ENCODE data around the gene JAK1.
"Not testable (repeated sequence)": the region's sequence is repeated elsewhere in the genome, so short reads cannot be mapped to it uniquely, and the experiment has no call there.

Gene JAK1

DNA sequence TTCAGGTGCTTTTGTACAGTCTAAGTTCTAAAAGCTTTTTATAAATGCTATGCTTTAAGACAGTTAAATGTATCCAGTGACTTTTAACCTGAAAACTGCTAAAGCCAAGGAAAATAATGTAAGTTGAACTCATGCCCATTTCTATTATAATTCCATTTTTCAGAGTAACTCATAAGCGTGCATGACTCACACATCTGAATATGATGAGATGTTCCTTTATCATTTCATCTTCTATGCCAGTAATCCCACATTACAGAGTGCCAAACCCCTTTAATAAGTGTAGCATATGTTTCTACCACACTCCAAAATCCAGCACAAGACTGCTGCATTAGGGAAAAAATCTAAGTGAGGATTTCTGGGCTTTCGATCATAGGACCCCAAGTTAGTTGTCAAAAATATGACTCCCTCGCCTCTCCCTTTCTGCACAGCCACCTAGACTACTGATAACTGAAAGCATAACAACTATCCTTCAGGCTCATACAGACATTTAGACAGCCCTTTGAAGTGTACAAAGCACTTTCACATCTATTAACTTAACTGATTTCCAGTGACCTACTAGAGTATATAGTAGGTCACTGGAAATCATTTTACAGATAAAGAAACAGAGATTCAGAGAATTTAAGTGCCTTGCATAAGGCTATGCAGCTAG is 45.3 kb downstream of the JAK1 start:
- no peak for DNase-seq (ENCODE audit: low spot score)

DNA sequence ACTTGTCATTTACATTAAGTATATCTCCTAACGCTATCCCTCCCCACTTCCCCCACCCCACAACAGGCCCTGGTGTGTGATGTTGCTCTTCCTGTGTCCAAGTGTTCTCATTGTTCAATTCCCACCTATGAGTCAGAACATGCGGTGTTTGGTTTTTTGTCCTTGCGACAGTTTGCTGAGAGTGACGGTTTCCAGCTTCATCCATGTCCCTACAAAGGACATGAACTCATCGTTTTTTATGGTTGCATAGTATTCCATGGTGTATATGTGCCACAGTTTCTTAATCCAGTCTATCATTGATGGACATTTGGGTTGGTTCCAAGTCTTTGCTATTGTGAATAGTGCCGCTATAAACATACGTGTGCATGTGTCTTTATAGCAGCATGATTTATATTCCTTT is 47.2 kb downstream of the JAK1 start:
- not testable (repeated sequence) for DNase-seq (ENCODE audit: low spot score)

DNA sequence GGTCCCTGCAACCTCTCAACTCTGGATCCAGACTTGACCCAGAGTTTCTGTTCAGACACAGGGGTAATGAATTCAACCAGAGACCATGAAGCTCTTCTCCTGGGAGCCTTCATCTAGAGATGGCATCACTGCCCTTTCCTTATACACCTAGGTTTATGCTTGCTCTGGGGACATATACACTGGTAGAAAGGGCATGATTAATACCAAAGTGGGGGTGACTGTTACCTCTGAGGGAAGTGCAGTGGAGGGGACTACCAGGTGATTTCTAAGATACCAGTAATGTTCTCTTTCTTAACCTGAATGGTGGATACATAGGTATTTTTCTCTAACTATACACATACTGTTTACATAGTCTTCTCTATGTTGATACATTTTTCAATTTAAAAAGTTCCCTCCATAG is 48.4 kb downstream of the JAK1 start:
- no peak for DNase-seq (ENCODE audit: low spot score)

DNA sequence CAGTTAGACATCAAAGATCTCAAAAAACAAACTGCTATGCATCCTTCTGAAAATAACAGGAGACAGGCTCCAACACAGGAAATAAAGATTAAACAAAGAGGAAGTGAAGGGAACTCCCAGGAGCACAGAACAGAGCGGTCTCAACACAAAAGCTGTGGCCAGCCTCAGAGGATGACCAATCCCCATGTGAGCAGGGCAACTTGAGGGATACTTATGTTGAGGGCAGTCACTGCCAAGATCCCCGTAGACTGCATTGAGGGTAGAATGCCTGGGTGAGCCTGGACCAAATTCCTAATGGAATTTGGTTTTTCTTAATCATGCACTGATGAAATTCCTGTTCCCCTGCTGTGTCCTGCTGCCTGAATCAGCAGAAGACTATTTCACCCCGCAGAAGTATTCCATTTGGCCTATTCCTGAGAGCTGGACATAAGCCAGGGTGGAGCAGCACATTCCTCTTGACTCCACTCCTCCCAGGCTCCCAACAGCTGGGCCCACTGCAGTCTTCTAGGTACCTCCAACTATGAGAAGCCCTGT is 49.0 kb downstream of the JAK1 start:
- peak; percentile 74 for DNase-seq (ENCODE audit: low spot score)

DNA sequence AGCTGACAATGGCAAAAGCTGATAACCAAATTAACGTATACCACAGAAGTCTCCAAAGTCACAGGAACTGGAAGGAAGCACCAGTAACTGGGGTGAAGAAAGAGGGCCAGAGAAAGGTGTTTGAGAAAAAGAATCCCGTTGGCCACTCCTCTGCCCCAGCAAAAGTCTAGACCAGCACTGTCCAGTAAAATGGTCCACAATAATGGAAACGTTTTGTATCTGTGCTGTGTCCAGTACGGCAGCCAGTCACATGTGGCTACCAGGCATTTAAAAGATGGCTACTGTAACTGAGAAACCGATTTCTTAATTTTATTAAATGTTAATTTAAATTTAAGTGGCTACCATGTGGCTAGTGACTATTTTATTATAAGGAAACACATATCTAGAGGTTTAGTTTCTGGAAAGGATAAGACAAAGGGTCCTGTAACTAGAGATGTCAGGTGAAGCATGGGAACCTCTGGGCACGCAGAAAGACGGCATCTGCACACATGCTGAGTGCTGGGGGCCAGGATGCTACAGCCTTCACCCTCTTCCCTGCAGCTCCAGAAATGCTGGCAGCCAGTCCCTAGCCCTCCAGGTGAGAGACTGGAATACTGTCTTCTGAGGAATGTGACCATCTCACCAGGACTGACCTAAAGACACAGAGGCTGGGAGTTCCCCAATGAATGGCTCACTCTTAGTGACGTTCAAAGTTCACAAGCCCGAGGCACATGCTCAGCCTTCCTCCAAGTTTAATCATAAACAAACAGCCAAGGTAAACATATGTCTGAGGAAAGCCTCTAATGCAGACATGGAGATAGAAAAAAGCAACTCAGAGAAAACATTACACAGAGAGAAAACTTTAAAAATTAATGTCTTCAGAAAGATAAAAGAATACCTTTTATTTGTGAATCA is 50.7 kb downstream of the JAK1 start:
- DNase-seq (ENCODE audit: low spot score) = peak; percentile 87

DNA sequence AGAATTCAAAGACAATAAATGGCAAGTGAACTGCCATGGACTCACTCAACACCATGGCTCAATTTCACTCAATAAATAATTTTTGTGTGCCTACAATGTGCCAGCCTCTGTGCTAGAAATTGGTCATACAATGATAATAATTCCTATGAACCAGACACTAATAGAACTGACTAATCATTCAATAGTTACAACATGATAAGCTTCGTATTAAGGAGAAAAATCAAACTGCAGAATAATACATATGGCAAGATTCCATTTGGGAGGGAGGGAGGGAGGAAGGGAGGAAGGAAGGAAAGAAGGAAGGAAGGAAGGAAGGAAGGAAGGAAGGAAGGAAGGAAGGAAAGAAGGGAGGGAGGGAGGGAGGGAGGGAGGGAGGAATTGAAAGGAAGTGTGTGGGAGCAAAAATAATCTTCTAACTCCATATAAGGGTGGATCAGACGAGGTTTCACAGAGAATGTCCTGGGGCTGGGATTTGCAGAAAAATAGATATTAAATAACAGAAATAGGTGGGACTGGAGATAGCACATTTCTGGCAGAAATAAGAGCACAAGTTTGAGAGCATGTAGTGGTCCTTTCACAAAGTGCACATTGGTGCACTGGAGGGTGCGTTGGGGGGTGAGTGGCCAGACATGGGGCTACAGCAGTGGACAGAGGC is 52.9 kb downstream of the JAK1 start:
- DNase-seq (ENCODE audit: low spot score) = no peak

DNA sequence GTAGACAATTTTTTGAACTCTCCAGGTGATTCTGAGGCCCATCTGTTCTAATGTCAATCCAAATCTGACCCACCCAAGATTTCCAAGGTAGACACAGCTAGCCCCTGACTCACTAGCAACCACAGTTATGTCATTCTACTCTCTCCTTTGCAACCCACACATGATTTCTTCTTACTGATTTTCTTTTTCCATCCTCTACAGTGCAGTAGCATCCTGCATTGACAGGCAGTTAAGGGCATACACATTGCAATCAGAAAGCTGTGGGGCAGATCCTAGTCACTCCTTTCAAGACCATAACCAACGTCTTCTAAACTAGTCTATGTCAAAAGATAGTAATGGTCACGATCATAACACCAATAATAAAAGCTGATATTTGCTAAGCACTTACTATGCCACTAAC is 54.2 kb downstream of the JAK1 start:
- no peak for DNase-seq (ENCODE audit: low spot score)

DNA sequence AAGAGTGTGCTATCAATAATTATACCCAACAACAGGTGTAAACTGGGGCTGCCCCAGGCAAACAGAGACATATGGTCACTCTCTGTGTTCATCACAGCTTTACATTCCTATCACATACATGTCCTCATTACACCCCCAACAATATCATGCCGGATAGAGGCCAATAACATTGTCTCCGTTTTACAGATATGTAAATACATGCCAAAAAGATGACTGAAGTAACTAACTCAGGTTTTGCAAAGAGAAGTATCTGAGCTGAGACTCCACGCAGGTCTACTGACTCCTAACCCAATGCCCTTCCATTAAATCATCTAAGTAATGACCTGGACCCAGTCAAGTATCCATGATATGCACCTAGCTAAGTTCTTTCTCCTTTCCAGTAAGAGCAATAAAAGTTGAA is 55.0 kb downstream of the JAK1 start:
- DNase-seq (ENCODE audit: low spot score) = no peak

DNA sequence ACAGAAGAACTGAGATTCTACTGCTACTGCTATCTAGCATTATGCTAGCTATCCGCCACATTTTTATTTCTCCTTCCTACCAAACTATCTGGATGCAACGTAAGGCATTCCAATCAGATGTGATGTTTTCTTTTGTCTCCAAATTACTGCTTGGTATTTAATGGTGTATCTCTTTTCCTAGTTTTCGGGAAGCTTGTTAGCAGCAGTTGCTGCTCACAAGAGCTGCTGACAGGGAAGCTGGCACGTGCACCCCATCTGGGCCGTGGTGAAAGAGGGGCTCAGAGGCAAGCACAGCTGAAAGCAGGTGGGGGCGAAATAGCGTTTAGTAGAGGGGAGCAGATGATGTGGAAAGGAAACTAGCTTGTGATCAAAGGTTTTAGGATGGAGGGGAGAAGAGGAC is 57.3 kb downstream of the JAK1 start:
- no peak for DNase-seq (ENCODE audit: low spot score)

DNA sequence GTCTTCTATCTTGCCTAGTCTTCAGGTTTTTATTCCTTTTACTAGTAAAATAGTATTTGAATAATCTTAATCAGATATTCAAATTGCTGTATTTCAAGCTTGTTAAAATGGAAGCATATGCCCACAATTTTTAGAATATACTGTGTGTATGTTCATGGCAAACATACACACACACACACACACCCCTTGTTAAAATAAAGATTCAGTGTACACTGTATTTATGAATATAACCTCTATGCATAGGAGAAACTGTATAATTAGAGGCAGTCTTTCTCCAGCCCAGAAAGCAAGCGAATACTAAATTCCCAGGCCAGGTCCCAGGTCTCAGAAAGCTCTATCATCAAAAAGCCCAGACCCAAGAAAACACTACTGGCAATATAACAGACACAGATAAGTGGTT is 57.8 kb downstream of the JAK1 start:
- no peak for DNase-seq (ENCODE audit: low spot score)

DNA sequence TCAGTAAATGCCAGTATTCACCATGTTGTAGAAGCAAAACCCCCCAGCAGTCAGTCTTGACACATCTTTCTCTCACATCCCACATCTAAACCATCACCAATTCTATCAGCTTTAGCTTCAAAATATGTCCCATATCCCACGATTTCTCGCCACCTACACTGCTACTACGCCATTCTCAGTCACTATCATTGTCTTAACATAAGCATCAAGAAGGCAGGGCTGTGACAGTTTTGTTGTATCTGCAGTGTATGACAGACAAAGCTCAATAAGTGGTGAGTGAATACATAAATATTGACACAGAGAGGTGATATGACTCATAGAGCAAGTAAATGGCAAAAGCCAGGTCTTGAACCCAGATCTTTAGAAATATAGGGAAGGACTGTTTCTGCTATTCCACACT is 59.9 kb downstream of the JAK1 start:
- DNase-seq (ENCODE audit: low spot score) = no peak

DNA sequence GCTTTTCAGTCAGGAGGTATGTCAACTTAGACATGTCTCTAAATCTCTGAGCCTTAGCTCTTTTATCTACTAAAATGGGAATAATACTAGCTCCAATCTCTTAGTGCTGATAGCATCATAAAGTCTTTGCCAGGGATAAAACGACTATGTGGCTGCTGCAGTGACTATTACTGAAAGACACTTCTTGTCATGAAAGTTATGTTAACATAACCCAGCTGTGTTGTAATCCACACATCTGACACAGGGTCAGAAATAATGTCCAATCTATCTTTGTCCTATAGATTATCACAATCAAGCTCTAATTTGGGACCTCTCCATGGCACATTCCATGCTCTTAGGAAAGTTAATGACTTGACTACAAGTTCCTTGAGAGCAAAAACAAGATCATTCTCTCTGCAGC is 62.8 kb downstream of the JAK1 start:
- DNase-seq (ENCODE audit: low spot score) = no peak

DNA sequence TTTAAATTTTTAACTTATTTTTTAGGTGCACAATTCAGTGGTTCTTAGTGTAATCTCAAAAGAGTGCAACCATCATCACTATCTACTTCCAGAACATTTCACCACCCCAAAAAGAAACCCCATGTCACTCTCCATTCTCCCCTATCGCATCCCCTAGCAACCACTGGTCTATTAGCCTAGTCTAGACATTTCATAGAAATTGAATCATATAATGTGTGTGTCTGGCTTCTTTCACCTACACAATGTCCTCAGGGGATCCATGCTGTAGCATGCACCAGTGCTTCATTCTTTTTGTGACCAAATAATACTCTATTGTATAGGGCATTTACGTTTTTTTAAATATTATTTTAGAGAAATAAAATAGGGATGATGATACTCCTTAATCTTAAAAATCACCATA is 64.7 kb downstream of the JAK1 start:
- DNase-seq (ENCODE audit: low spot score) = no peak

DNA sequence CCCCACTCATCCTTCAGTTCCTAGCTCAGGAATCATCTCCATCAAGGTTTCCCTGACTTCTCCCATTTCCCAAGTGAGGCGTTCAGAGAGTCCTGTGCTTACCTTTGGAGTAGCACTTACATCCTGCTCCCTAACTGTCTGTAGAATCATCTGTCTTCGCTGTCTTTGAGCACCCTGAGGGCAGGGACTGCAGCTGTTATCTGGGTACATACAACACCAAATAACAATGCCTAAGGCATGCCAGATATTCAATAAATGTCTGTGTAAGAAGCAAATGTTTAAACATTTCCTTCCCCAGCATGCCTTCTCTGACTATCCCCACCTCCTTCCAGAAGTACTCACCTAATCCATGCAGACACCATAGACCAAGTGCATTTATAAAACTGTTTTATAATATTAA is 65.4 kb downstream of the JAK1 start:
- no peak for DNase-seq (ENCODE audit: low spot score)

DNA sequence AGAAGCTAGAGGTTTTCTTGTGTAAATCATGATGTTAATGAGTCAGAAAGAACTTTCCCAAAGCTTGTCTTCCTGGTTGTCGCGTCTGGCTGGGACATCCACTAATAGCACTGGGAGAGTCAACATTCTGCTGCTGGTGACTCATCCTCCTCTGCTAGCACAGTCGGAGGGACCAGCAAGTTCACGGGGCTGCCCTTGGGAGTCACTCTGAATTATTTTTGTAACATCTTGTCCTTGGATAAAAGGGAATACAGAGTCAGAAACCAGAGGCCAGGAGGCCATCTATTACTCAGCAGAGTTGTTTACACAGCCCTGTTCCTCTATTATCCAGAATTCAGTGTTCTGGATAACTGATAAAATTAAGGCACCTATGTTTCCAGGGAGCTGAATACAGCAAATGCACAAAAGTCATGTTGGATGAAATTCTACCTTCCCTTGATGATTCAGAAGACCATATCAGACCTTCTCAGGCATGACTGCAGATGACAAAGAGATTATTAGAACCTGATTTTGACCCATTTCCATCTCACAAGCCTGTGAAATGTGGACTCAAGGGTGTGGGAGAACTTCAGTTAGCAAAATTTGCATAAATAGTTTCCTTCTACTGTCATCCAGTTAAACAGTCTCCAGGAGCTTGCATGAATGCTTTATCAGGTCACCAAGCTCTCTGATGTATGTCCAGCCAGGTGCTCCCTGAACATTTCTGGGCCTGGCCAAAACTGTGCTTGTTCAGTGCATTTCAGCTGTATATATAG is 68.1 kb downstream of the JAK1 start:
- peak; percentile 94 for DNase-seq (ENCODE audit: low spot score)

DNA sequence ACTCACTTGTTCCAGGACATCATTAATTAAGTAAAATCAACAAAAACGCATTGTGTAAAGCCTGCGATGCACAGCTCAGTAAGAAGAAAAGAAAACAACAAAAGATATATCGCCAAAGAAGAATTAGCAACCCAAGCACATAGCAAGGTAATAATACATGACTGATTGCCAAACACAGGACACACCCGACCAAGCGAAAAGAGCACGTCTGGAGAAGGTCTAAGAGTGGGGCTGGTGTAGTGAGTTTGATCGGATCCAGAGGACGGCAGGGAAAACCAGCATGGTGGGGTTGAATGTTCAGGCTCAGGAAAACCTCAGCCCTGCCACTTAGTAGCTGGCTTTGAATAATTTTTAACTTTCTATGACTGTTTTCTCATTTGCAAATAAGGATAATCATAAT is 69.8 kb downstream of the JAK1 start:
- DNase-seq (ENCODE audit: low spot score) = no peak

DNA sequence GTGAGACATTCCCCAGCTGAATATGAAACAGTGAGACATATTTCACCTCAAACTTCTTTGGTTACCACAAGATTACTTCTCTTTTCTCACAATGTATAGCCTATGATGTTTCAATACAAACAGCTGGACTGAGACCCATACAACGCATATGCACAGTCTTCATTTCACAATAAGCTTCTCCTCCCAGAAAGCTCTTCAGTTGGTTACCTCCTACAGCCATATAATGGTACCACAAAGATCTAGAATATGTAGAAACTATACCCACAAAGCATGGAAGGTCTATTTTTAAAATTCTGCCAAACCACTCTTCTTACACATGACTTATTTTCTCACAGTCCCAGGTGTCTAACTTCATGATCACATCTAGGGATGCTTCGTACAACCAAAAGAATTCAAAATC is 70.8 kb downstream of the JAK1 start:
- no peak for DNase-seq (ENCODE audit: low spot score)

DNA sequence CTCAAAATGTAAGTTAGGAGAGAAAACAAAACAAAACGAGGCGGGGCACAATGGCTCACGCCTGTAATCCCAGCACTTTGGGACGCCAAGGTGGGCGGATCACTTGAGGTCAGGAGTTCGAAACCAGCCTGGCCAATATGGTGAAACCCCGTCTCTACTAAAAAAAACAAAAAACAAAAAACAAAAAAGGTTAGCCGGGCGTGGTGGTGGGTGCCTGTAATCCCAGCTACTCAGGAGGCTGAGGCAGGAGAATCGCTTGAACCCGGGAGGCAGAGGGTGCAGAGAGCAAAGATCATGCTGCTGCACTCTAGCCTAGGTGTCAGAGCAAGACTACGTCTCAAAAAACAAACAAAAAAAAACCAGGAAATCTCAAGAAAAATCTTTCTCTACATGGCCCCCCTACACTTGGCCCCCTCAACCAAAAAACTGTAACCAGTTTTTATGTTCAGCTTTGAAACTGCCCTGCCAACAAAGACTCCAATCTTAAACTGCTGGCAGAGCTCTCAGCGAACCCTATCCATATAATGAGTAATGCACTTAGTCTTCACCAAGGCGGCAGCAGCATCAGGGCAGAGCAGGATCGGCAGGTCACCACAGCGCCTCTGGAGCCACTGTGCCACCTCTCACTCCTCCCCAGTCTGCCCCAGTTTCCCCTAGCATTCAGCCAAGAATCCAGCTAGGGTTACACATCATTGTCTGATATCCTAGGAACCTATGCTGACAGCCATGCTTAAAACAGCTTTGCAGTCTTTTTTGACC is 71.7 kb downstream of the JAK1 start:
- no peak for DNase-seq (ENCODE audit: low spot score)

DNA sequence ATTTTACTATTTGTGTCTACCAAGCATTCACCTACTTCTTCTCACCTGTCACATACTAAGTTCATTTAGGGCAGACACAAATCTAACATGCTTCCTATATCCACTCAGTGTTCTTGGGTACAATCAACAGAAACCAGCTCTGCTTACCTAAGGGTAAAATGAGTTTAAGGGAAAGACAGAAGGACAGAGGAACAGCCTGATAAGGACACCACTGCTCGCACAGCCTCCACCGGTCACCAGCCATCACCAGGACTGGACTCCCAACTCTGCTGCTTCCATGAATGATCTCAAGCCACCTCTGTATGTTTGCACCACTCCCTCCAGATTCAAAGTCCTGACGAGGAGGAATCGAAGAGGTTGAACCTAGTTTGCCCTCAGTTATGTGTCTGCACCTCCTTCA is 72.4 kb downstream of the JAK1 start:
- DNase-seq (ENCODE audit: low spot score) = no peak

DNA sequence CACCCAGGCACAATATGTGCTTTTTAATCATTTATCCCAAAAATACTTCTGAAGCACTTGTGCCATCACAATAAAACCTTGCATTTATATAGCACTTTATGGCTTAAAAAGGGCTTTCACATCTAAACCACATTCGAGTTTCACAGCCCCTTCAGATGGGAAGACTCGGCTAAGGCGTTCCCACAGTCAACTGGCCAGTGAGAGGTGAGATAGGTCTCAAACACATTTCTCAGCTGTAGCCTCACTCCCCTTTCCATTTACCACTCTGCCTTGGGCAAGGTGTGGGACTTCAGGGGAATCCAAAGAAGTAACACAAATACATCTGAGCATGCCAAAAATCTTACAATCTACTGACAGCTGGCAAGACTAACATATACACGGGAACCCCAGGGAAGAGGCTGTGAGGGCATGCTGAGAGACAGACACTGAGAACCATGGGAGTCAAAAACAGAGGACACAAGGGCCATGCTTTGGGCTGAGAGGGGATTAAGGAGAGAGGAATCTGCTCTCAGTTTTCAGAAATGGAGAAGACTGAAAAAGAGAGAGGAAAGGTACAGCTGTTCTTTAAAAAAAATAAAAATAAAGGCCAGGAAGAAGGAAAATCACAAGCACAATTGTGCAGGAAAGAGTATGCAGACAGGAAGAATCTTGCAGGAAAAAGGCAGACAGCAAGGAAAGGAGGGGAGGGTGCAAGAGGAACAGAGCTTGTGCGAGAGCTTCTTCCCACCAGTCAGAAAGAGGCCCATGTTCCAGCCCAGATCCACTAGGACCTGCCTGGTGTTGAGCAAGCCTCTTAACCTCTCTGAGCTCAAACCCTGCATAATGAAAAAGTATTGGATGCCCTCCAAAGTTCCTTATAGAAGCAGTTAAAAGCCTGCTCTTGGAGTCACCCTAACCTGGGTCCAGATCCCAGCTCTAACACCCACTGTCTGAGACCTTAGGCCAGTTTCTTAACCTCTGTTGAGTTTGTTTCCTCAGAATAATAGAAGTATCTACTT is 73.5 kb downstream of the JAK1 start:
- no peak for DNase-seq (ENCODE audit: low spot score)

Measured in LoVo (cell line).